Ectodermal cell (in vitro differentiated cells): Measurements from ENCODE around the gene GBP4.

Experiments
- H3K27ac ChIP-seq: 2 replicates; pipeline ENCODE4 v1.7.0; 2013; ENCODE audit warnings: mild to moderate bottlenecking, low read depth, low read length; ENCODE audit not compliant: insufficient read depth, poor library complexity, severe bottlenecking
- H3K27me3 ChIP-seq: 2 replicates; pipeline ENCODE4 v1.7.0; 2013; ENCODE audit warnings: mild to moderate bottlenecking, low read length; ENCODE audit not compliant: insufficient read depth, control insufficient read depth, poor library complexity, severe bottlenecking
- H3K36me3 ChIP-seq: one replicate; pipeline ENCODE4 v1.7.0; 2013; ENCODE audit warnings: low read length; ENCODE audit not compliant: control insufficient read depth, insufficient read depth
- H3K4me1 ChIP-seq: one replicate; pipeline ENCODE4 v1.7.0; 2013; ENCODE audit warnings: low read length; ENCODE audit not compliant: control insufficient read depth, insufficient read depth
- H3K4me3 ChIP-seq: 2 replicates; pipeline ENCODE4 v1.7.0; 2013; ENCODE audit warnings: low read depth, low read length, control low read depth; ENCODE audit not compliant: insufficient read depth
- H3K9me3 ChIP-seq: 2 replicates; pipeline ENCODE4 v1.7.0; 2013; ENCODE audit warnings: mild to moderate bottlenecking, low read length, moderate library complexity; ENCODE audit not compliant: control insufficient read depth
- WGBS, 2 experiments: methylation state at CpG; one replicate each; pipeline ENCODE4 v1.1.7; 2013; ENCODE audit warnings: missing lambda C conversion rate in 2 of 2; 5-methylcytosine and 5-hydroxymethylcytosine counted together

The GBP4 gene

GRCh38 chr1:89174491-89174890 is 24.3 kb downstream of the GBP4 start:
- Histone ChIP-seq H3K36me3 (no peaks in the 10 kb centered on the region), H3K4me3 (no peak overlapping the region), H3K27me3 (no peaks in the 10 kb centered on the region), H3K27ac (no peak overlapping the region), H3K9me3 (no peaks in the 10 kb centered on the region), H3K4me1 (no peaks in the 10 kb centered on the region)
- WGBS, 2 experiments: 90 to 94% methylated on average over 3 of the region's 3 CpGs

- Histone ChIP-seq H3K4me1 (no peaks in the 10 kb centered on the region), H3K9me3 (no peaks in the 10 kb centered on the region), H3K27ac (no peak overlapping the region), H3K4me3 (no peak overlapping the region), H3K27me3 (no peaks in the 10 kb centered on the region), H3K36me3 (no peaks in the 10 kb centered on the region)
- 96 to 97% methylated on average over 3 of the region's 4 CpGs for WGBS, 2 experiments
These were observed 26.1 kb downstream of the GBP4 start for GRCh38 chr1:89172468-89173143.

DNA sequence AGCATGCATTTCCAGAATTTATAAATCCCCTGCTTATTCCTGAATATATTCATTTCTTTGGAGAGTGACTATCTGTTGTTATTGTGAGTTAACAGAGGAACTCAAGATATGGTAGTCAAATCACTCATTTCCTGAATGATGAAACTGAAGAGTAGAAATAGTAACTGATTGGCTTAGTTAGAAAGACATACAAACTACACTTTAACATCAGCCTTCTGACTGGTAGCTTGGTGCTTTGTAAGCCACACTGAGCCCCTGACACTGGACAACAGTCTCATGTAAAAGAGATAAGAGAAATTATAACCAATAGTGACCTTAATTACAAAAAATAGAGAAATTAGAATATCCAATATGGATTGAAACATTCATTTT is 27.7 kb downstream of the GBP4 start:
- Histone ChIP-seq H3K27me3 (no peaks in the 10 kb centered on the region), H3K4me1 (no peaks in the 10 kb centered on the region), H3K4me3 (no peak overlapping the region), H3K36me3 (no peaks in the 10 kb centered on the region), H3K27ac (no peak overlapping the region), H3K9me3 (no peaks in the 10 kb centered on the region)

DNA sequence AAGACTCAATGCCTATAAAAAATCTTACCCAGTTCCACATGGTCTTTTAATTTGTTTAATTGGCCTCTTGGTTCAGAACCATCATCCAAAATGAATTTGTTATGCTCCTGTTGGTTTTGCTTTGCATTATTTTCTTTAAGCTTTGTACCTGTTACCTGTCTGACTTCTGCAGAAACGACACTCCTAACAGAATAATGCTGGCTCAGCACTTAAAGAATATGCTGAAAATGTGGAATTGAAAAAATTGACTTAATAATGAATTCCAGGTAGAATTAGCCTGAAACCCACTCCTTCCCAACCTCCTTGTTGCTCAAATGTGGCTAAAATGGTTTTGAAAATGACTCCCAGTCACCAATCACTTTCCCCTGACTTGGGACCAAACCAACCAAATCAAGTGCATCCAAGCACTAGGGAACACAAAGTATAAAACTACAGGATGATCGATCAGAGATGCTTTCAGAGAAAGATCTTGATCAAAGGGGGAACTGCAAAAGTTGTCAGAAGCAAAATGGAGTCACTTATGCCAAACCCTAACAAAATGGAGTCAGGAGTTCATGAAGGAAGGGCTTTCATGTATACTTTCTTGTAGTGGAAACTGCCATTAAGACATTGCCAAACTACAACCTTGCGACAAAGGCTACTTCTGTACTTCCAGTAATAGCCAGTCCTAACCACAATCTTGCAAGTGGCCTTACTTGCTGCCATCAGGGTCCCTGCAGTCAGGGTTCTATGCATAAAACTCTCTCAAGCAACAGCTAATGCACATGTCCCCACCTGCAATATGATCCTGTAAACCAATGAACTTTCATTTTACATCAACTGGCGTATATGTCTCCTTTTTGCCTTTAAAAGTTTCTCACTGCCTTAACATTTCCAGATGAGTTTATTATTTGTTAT is 28.3 kb downstream of the GBP4 start:
- 94% methylated on average over 3 to 4 of the region's 4 CpGs for WGBS, 2 experiments
- Histone ChIP-seq H3K4me1 (no peaks in the 10 kb centered on the region), H3K9me3 (no peaks in the 10 kb centered on the region), H3K36me3 (no peaks in the 10 kb centered on the region), H3K4me3 (no peak overlapping the region), H3K27me3 (no peaks in the 10 kb centered on the region), H3K27ac (no peak overlapping the region)

GRCh38 chr1:89169166-89169565 is 29.6 kb downstream of the GBP4 start:
- Histone ChIP-seq H3K27me3 (no peaks in the 10 kb centered on the region), H3K4me1 (no peaks in the 10 kb centered on the region), H3K36me3 (no peaks in the 10 kb centered on the region), H3K27ac (no peak overlapping the region), H3K4me3 (no peak overlapping the region), H3K9me3 (no peaks in the 10 kb centered on the region)
- 90 to 97% methylated on average over 1 to 2 of the region's 2 CpGs for WGBS, 2 experiments

DNA sequence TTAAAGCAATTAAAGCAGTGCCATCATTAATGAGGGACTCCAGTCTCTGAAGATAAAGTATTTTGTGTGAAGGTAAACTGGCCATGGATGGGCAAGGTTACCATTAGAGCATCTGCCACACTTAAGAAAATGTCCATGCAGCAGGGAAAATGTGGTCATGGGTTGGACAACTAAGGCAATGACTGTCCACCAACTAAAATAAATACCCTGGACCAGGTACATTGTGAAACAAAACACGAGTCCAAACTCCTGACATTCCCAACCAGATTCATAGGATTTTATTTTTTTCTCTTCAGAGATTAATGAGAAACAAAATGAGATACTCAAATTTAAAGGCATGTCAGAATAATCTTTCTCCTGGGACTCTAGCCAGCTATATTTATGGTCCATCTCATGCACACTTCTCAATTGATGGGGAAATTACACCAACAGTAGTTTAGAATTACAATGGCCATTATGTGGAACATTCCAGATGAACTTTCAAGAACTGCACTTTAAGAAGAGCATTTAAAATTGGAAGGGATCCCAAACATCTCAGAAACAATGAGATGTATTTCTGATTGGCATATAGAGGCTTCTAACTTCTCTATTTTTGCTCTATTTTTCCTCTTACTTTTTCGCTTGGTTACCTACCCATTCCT is 31.0 kb downstream of the GBP4 start:
- H3K4me3 ChIP-seq: no peak overlapping the region
- H3K36me3 ChIP-seq: no peaks in the 10 kb centered on the region
- WGBS, 2 experiments: 77% methylated on average over 1 of the region's 2 CpGs; no CpG with 5 or more reads in 1 of the 2 experiments
- H3K27me3 ChIP-seq: no peaks in the 10 kb centered on the region
- no peak overlapping the region for H3K27ac ChIP-seq
- no peaks in the 10 kb centered on the region for H3K4me1 ChIP-seq
- no peaks in the 10 kb centered on the region for H3K9me3 ChIP-seq

DNA sequence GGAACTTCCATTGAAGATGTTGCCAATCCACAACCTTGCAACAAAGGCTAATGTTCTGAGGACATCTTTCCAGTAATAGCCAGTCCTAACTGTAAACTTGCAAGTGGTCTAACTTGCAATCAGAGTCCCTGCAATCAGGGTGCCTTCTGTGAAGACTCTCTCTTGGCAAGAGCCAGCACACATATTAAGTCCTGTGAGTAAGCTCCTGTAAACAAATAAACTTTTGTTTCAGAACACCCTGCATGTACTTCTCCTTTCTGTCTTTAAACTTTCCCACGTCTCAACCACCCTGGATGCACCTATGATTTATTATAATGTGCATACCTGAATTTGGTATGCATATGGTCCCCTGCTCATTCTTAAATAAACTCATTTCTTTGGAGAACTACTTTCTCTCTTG is 32.0 kb downstream of the GBP4 start:
- no peak overlapping the region for H3K4me3 ChIP-seq
- H3K4me1 ChIP-seq: no peaks in the 10 kb centered on the region
- no peaks in the 10 kb centered on the region for H3K27me3 ChIP-seq
- 70 to 80% methylated on average over 1 of the region's 1 CpG for WGBS, 2 experiments
- no peak overlapping the region for H3K27ac ChIP-seq
- no peaks in the 10 kb centered on the region for H3K9me3 ChIP-seq
- H3K36me3 ChIP-seq: no peaks in the 10 kb centered on the region

DNA sequence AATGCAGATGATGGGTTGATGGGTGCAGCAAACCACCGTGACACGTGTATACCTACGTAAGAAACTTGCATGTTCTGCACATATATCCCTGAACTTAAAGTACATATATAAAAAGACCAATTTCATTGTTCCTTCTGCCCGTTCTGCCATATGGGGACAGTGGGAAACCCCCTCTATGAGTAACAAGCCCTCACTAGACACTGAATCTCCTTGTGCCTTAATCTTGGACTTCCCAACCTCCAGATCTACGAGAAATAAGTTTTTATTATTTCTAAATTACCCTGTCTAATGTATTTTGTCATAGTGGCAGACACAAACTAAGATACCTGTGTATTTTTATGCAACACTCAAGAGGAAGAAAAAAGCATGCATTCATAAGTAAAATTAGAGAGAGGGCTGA is 32.9 kb downstream of the GBP4 start:
- 87 to 97% methylated on average over 4 to 5 of the region's 5 CpGs for WGBS, 2 experiments
- H3K4me3 ChIP-seq: no peak overlapping the region
- H3K36me3 ChIP-seq: no peaks in the 10 kb centered on the region
- H3K27me3 ChIP-seq: no peaks in the 10 kb centered on the region
- no peaks in the 10 kb centered on the region for H3K9me3 ChIP-seq
- H3K27ac ChIP-seq: no peak overlapping the region
- H3K4me1 ChIP-seq: no peaks in the 10 kb centered on the region

DNA sequence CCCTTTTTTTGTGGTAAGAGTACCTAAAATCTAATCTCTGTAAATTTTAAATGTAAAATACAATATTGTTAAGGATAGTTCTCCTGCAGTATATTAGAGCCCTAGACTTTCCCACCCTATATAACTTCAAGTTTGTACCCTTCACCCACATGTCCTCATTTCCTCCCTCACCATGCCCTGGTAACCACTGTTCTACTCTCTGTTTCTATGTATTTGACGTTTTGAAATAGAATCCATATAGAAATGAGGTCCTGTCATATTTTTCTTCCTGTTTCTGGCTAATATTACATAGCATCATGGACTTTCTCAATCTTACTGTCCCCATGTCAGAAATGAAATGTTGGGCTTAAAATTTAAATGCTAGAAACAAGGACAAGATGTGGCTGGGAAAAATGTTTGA is 47.7 kb downstream of the GBP4 start:
- Histone ChIP-seq H3K4me1 (no peaks in the 10 kb centered on the region), H3K27me3 (no peaks in the 10 kb centered on the region), H3K9me3 (no peaks in the 10 kb centered on the region), H3K4me3 (no peak overlapping the region), H3K36me3 (no peaks in the 10 kb centered on the region), H3K27ac (no peak overlapping the region)
- 80 to 100% methylated on average over 1 of the region's 1 CpG for WGBS, 2 experiments

GRCh38 chr1:89149976-89150375 is 48.8 kb downstream of the GBP4 start:
- Histone ChIP-seq H3K9me3 (no peaks in the 10 kb centered on the region), H3K27ac (no peak overlapping the region), H3K36me3 (no peaks in the 10 kb centered on the region), H3K4me1 (no peaks in the 10 kb centered on the region), H3K4me3 (no peak overlapping the region), H3K27me3 (no peaks in the 10 kb centered on the region)
- 95 to 99% methylated on average over 3 of the region's 3 CpGs for WGBS, 2 experiments
